ENCODE measurements around the gene TYRP1. TPM values are rescaled to one million over a fixed set of nuclear protein-coding genes. Genes with fewer than 3 reads are reported as not detected.

The TYRP1 gene, protein sequence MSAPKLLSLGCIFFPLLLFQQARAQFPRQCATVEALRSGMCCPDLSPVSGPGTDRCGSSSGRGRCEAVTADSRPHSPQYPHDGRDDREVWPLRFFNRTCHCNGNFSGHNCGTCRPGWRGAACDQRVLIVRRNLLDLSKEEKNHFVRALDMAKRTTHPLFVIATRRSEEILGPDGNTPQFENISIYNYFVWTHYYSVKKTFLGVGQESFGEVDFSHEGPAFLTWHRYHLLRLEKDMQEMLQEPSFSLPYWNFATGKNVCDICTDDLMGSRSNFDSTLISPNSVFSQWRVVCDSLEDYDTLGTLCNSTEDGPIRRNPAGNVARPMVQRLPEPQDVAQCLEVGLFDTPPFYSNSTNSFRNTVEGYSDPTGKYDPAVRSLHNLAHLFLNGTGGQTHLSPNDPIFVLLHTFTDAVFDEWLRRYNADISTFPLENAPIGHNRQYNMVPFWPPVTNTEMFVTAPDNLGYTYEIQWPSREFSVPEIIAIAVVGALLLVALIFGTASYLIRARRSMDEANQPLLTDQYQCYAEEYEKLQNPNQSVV
- total RNA-seq, result 0.30 and 0.97 TPM in 2 replicates

DNA sequence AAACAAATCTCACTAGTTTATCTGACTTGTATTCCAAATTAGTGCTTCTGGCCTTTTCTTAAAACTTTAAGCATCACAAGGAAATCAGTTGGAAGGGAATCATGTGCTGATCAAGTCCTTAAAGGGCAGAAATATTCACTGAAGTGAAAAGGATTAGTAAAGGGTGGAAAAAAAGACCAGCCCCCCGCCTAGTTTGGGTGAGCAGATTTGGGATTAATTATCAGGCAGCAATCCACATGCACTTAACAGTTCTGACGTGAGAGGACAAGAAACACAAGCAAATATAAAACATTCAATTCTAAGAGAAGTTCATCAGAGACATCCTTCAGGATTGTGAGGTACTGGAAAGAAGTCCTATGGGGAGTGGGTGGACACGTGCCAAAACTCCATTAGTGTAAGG lies at the start of gene TYRP1:
Gene TYRP1, plus strand, starts transcription at position 245 of the 400 bp plus-strand sequence. CDS start 612 bp downstream, outside the sequence.

Other genes starting within 250 kb of the TYRP1 start
- 3.9 and 11.6 TPM in 2 replicates for gene LURAP1L, start 81.6 kb downstream of the TYRP1 start, total RNA-seq

All from epithelial cell of umbilical artery (primary cell).